Activated effector memory CD4-positive, alpha-beta T cell treated with Interleukin-2 at 50 U/mL for 16 hours (primary cell): Measurements from ENCODE around the gene SURF1.
A peak's percentile ranks its signal among the peaks of the same experiment; 100 is the strongest.
"Not testable (repeated sequence)": the region's sequence is repeated elsewhere in the genome, so short reads cannot be mapped to it uniquely, and the experiment has no call there.

Experiments
- DNase-seq: peaks from one replicate; pipeline ENCODE4 v3.0.0-alpha.2; 2020

Gene SURF1, protein sequence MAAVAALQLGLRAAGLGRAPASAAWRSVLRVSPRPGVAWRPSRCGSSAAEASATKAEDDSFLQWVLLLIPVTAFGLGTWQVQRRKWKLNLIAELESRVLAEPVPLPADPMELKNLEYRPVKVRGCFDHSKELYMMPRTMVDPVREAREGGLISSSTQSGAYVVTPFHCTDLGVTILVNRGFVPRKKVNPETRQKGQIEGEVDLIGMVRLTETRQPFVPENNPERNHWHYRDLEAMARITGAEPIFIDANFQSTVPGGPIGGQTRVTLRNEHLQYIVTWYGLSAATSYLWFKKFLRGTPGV

DNA sequence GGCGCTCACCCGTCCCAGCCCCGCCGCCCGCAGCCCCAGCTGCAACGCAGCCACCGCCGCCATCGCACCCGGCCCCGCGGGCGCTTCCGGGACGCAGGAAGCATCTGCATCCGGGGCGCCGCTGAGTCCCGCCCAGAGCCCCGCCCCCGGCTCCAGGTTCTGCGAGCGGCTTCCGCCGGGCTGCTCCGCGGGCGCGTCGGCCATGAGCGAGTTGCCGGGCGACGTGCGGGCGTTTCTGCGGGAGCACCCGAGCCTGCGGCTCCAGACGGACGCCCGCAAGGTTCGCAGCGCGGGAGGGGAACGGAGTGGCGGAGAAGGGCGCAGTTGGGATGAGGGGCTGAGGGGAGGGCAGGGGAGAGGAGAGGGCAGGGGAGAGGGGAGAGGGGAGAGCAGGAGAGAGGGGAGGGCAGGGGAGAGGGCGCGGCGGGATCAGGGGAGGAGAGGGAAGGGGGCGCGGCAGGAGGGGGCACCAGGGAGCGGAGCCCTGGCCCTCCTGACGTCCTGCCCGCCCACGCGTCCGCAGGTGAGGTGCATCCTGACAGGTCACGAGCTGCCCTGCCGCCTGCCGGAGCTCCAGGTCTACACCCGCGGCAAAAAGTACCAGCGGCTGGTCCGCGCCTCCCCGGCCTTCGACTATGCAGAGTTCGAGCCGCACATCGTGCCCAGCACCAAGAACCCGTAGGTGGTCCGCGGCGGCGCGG lies at the start of gene SURF1, which contains the start of gene SURF2:
TSS of gene SURF1 (minus strand) at position 97 of the 701 bp plus-strand sequence. CDS start at position 63, 34 bp downstream.
TSS of gene SURF2 (plus strand) at position 160 of the 701 bp plus-strand sequence. CDS start at position 203, 43 bp downstream.
- DNase-seq = peak; percentile 87

DNA sequence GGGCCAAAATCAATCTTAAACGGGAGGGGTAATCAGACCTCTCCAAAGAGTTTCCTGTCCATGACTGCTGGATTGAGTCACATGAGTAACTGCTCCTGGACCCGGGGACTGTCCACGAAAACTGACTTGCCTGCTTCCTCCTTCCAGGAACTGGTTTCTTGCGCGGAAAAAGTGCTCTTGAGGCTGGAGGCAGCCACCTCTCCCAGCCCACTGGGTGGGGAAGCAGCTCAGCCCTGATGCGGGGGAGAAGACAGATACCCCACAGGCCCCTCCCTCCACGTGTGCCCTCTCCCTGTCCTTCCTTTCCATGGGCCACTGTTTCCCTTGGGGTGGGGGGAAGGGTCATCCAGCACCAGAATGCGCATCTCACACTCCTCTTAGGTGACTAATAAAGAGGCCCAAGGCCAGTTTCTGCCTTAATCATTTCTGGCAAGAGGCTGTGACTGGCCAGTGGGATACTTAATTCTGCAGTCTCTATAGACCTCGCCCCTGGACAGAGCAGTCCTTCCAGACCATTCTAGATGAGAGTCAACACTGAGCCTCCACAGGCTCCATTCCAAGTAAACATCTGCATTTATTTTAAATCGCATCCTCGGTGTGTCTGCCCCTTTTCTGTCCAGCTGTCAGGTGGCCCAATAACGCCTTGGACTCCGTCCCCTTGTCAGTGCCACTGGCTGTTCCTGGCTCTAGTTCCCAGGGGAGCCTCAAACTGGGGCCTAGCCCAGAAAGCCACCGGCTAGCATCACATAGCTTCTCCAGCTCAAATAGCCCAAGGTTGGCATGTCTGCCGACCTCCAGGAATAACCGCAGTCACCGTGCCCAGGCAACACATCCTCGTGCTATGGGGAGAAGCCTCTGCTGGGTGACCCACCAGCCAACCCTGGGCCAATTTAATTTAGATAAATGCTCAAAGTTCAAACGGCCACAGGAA lies 49.5 kb upstream of the SURF1 start:
- no peak for DNase-seq

DNA sequence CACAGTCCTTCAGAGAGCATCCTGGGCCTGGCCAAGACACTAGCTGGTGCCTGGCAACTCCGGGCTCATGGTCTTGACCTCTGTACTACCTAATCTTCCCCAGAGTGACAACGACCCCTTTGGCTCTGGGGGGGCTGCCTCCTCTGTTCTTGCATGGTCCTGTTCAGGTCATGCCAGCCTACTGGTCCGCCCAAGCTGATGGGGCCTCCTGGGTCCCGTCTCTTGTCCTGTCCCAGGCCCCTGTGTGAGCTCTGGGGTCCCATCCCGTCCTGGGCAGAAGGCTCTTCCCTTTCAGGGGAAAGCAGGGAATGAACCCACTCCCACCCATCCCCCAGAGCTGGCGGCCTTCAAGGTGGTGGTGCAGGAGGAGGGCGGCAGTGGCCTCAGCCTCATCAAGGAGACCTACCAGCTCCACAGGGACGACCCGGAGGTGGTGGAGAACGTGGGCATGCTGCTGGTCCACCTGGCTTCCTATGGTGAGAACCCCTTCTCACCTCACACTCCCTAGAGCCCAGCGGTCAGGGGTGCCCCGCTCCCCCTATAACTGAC lies 48.2 kb upstream of the SURF1 start:
- DNase-seq = no peak

DNA sequence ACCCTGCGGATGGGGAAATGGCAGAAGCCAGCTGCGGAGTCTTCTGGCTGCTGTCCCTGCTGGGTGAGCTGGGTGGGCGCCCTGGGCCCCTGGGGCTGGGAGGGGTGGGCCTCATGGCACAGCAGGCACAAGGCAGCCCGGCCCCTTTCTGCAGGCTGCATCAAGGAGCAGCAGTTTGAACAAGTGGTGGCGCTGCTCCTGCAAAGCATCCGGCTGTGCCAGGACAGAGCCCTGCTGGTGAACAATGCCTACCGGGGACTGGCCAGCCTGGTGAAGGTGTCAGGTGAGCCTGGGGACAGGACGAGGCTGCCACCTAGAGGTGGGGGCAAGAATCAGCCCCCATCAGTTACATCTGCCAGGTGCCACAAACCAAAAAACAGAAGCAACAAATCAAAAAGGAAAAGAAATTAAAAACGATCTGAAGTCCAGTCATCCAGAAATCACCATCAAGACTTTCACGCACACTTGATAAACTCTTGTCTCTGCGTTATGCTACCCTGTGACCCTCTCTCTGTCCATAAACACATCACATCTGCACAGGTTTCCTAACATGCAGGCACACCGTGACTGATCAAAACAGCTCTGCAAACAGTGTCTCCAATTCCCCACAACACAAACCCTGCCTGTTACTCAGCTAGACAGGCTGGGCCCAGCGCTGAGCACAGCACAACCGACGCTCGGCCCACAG lies 47.6 kb upstream of the SURF1 start:
- DNase-seq = peak; percentile 37

DNA sequence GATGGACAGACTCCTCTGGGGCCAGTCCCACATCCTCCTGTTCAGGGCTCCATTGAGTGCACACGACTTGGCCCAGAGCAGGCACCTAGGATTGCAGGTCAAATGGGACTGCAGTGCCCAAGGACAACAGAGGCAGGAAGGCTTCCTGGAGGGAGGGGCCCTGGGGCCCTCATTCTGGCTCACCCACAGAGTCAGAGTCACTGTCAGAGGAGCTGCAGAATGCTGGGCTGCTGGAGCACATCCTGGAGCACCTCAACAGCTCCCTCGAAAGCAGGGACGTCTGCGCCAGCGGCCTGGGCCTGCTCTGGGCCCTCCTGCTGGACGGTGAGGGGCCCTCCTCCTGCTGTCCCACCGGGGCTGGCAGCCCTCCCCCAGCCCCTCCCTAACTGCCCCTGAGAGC lies 46.4 kb upstream of the SURF1 start:
- no peak for DNase-seq

DNA sequence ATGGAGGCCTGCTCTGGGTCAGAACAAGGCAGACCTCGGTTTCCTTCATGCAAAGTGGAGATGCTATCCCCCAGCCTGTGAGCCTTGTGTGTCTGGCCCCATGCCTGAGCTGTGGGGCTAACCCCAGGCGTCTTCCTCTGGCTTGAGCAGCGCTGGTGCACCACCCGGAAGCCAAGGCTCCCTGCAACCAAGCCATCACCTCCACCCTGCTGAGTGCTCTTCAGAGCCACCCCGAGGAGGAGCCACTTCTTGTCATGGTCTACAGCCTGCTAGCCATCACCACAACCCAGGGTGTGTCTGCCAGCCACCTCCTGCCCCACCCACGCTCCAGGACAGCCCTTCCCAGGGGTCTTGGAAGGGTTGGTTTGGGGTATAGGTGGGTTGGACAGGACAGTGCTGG lies 45.3 kb upstream of the SURF1 start:
- no peak for DNase-seq

DNA sequence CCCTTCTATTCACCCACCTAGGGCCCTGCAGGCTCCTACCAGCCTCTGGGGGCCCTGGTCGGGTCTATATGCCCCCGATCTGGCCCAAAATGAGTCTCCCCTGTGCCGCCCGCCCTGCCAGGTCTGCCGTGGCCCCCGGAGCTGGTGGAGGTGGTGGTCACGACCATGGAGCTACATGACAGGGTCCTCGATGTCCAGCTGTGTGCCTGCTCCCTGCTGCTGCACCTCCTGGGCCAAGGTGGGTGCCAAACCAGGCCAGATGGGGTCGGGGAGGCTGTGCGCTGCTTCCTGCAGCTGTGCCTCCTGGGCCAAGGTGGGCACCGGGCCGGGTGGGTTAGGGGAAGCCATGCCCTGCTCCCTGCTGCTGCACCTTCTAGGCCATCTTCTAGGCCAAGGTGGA lies 44.0 kb upstream of the SURF1 start:
- DNase-seq = no peak

DNA sequence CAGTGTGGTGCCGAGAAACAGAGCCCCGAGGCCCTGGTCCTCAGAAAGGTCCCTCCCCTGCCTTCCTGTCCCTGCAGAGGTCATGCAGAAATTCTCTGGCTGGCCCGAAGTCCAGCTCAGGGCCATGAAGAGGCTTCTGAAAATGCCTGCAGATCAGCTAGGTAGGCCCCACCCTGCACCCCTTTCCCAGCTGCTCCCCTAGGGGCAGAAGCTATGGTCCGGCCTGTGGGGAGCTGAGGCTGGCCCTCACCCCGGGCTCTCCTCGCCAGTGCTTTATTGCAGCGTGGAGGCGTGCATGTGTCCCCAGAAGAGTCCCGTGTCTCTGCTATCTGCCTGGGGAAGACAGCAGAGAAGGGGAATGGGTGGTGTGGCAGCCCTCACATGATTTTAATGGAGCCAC lies 41.6 kb upstream of the SURF1 start:
- no peak for DNase-seq

DNA sequence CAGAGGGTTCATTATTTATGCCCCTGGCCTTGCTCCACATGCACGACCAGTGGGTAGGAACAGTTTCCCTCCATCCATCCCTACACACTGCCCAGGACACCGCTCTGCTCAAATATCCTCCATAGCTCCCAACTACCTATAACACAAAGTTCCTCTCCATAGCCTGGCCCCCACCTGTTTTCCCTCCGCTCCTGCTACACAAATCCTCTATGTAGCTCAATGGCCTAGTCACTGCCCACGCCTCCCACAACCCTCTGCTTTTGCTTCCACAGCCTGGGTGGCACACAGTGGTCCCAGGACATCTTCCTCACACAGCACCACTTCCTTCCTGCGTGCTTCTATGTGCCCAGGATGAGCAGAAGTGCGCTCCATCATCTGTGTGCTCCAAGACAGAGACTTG lies 41.1 kb upstream of the SURF1 start:
- no peak for DNase-seq

DNA sequence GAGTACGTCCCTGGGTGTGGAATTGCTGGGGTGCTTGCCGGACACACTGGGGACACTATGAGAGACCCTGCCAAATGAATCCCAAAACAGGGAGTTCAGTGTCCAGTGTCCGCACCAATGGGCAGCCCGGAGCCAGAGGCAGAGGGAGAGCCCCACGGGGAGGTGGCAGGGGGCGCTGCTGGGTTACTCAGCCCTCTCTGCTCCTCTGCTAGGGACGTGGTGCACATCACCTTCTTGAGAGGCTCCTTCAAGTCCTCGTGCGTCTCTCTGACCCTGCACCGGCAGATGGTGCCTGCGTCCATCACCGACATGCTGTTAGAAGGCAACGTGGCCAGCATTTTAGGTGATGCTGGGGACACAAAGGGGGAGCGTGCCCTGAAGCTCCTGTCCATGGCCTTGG lies 40.7 kb upstream of the SURF1 start:
- no peak for DNase-seq

DNA sequence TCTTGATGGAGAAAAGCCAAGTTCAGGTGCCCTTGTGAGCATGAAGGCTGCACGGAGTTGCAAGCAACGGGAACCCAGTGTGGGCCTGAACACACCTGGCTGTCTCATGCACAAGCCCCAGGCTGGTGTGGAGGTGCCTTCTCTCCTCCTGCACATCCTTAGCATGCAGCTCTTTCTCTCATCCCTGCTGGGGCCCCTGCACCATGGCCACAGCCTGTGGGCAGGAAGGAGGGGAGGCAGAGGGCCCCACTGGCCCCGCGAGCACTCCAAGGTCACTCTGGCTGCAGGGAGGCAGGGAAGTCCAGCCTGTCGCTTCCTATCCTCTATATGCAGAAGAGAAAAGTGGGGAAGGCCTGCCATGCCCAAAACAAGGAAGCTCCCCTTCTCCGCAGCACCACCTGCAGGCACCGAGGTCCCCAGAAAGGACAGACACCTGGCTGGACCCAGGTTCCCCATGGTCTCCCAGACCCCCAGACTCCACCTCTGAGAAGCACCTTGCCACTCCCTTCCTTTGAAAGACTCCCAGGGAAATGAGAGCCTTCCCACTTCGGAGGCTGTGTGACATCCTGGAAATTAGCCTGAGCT lies 38.5 kb upstream of the SURF1 start:
- no peak for DNase-seq

DNA sequence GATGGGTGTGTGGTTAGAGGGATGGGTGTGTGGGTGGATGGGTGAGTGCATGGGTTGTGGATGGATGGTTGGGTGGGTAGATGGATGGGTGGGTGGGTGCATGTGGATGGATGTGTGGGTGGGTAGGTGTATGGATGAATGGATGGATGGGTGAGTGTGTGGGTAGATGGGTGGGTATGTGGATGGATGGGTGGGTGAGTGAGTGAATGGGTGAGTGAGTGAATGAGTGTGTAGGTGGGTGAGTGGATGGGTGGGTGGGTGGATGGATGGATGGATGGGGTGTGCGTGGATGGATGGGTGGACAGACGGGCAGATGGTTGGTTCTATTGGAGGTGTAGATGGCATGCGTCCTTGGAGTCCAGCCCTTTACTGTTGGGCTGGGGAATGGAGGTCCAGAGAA lies 37.1 kb upstream of the SURF1 start:
- no peak for DNase-seq

DNA sequence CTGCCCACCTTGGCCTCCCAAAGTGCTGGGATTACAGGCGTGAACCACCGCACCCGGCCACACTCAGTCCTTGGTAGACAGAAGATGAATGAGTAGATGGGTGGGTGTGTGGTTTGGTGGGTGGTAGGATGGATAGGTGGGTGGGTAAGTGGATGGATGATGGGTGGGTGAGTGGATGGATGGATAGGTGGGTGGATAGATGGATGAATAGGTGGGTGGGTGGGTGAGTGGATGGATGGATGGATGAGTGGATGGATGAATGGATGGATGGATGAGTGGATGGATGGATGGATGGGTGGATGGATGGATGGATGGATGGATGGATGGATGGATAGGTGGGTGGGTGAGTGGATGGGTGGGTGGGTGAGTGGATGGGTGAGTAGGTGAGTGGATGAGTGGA lies 36.0 kb upstream of the SURF1 start:
- not testable (repeated sequence) for DNase-seq

DNA sequence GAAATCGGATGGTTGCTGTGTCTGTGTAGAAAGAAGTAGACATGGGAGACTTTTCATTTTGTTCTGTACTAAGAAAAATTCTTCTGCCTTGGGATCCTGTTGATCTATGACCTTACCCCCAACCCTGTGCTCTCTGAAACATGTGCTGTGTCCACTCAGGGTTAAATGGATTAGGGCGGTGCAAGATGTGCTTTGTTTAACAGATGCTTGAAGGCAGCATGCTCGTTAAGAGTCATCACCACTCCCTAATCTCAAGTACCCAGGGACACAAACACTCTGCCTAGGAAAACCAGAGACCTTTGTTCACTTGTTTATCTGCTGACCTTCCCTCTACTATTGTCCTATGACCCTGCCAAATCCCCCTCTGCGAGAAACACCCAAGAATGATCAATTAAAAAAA lies 35.2 kb upstream of the SURF1 start:
- DNase-seq = not testable (repeated sequence)

DNA sequence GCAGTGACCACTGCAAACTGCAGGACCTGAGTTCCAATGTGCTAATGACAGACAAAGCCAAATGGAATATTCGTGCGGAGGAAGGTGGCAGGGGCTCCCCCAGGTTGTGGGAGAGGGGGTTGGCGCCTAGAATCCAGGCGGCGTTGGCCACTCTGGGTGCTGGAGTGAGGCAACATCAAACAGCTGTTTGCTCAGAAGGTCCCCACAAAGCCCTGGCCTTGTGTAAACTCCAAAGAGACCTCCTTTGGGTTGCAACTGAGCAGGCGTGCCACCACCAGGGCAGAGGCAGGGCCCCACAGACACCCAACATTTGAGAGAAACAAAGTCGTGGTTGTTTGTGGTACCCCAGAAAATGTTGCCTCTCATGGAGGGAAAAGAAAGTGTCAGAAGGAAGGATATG lies 34.4 kb upstream of the SURF1 start:
- no peak for DNase-seq

DNA sequence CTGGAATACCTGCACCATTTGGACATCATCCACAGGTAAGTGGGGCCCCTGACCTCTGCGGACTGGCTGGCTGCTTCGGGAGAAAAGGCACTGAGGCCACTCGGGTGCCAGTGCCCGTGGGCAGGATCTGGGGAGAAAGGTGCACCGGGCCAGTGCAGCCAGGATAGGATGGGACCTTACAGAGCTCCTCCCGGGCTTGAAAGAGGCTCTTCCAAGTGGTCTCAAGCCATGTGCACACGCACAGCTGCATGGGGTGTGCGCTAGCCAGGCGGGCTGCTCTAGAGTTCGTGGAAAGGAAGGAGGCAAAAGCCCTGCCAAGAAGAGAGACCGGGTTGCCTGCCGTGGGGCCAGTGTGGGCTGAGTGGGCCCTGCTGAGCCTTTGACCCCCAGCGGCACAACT lies 33.3 kb upstream of the SURF1 start:
- DNase-seq = no peak

DNA sequence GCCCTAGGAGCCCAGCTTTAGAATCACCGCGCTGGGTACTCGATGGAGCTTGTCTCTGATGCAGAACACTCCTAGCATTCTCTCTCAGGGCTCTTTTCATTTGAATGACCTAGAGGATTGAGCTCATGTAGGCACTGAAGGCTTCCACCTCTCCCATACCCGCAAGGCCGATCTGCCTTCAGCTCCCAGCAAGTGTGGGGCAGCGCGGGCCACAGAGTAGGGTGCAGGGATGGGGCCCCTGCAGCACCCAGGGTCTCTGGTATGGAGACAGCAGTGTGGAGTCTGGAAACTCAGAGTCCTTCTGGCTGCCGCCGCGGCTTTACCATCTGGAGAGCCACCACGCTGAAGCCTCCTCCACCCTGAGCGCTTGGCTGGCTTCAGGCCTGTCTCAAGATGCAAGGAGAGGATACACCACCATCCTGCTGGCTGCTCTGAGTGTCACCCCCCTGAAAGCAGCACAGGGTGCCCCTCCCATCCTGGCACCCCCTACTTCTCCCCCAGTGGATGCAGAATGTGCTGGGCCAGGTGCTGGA lies 32.8 kb upstream of the SURF1 start:
- DNase-seq = no peak

DNA sequence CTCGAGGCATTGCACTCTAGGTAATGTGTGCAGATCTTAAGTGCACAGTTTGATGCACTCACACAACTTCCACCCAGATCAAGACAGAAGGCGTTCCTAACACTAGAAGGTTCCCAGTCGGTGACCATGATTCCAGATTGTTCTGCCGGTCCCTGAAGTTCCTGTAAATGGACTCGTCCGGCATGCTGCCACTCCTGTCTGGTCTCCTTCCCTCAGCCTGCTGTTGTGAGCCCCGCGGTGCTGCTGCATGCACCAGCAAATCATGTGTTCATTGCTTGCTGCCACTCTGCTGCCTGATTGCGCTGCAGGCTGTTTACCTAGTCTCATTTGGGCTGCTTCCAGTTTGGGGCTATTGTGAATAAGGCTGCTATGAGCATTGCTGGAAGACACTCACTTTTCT lies 31.4 kb upstream of the SURF1 start:
- DNase-seq = no peak

DNA sequence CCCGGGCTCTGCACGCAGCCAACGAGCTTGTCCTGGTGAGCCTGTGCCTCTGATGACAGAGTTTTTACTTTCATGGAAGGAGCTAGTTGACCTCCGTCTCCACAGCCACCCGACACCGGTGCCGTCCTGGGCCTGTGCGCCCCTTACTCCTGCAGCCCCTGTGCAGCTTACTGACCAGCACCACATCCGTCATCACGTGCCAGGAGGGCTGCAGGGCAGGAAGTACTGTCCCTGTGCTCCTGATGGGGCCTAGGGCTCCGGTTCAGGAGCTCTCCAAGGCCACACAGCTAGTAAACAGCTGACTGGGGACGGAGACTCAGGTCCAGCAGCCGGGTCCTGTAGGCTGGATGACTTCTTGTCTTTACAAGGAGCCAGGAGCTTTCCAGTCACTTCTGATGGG lies 30.1 kb upstream of the SURF1 start:
- no peak for DNase-seq

DNA sequence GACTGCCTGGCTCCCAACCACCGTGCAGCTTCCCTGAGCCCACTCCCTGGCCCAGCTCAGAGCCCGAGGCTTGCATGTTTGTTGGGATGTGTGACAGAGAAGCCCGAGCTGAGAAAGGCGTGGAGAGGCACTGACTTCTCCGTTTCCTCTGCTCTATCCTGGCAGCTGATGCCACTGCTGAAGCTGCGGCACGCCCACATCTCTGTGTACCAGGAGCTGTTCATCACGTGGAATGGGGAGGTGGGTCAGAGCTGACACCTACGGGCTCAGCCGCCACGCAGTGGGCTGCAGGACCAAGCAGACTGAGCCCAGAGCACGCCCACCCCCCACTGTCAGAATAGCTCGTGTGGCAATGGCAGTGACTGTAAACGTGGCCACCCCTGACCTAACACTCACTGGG lies 29.2 kb upstream of the SURF1 start:
- no peak for DNase-seq

DNA sequence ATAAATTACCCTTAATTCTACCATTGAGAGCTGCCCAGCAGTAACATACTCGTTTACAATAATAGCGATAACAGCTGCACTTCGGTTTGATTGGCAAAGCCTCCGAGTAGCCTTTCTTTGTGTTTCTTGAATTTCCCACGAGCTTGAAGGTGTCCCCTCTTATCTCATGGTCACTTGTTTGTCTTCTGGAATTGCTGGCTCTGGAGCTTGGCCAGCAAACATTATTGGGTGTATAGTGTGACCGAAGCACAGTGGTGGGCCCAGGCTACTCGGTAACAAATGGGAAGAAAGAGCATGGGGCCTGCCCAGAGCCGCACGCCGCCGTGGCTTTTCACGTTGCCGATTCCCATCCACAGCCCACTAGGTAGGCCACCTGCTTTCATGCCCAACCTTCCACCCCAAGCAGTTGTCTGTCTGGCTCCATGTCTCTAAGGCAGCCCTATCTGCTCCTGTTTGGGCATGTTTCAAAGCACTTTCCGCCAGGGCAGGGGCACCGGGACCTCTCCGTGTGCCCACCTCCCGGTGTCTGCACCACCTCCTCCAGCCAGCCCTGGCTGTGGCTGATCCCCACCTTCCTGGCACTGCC lies 28.5 kb upstream of the SURF1 start:
- no peak for DNase-seq

DNA sequence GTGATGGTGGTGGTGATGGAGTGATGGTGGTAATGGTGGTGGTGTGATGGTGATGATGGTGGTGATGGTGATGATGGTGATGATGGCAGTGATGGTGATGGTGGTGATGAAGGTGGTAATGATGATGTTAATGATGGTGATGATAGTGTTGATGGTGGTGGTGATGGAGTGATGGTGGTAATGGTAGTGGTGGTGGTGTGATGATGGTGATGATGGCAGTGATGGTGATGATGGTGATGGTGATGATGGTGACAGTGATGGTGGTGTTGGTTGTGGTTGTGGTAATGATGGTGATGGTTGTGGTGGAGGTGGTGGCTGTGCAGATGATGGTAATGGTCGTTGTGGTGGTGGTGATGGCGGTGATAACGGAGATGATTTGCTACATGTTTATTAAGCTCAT lies 27.2 kb upstream of the SURF1 start:
- no peak for DNase-seq
